Measurements from ENCODE around the gene VAMP2.
A peak's percentile ranks its signal among the peaks of the same experiment; 100 is the strongest.
"Not testable (repeated sequence)": the region's sequence is repeated elsewhere in the genome, so short reads cannot be mapped to it uniquely, and the experiment has no call there.

VAMP2 gene

DNA sequence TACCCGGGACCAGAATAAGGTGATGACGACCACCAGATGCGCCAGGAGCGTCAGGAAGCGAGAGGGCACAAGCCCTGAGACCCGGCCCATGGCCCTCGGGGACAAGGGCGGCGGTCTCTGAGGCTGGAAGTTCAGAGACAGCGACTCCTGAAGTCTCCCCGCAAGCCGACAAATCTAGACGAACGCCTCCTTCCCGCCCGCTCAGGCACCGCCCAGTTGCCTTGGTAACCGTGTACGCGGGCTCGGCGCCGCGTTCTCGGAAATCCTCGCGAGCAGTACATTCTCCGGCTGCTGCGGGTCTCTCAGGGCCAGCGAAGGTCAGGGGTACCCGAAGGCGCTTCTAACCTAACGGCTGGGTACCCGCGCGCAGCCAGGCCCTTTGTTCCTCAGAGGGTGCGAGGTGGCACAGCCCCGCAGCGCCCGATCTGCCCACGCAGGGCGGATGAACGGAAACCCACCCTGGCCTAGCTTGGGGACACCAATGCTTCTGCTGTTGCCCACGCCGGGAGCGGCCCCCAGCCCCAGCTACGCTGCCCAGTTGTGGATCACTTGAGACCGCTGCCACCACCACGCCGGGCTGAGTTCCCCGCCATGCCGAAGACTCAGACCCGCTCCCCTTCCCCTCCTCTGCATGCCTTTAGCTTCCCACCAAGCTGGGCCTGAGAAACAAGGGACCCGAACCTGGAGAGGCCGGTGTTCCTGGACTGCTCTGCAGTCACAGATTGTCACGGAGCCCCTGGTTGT is 13.6 kb upstream of the VAMP2 start, which contains the start of gene TMEM107:
Gene TMEM107 (minus strand): TSS at position 184 of the 744 bp plus-strand sequence. CDS start 94 bp downstream, at position 90.
- TF ChIP-seq, protein P1, sequence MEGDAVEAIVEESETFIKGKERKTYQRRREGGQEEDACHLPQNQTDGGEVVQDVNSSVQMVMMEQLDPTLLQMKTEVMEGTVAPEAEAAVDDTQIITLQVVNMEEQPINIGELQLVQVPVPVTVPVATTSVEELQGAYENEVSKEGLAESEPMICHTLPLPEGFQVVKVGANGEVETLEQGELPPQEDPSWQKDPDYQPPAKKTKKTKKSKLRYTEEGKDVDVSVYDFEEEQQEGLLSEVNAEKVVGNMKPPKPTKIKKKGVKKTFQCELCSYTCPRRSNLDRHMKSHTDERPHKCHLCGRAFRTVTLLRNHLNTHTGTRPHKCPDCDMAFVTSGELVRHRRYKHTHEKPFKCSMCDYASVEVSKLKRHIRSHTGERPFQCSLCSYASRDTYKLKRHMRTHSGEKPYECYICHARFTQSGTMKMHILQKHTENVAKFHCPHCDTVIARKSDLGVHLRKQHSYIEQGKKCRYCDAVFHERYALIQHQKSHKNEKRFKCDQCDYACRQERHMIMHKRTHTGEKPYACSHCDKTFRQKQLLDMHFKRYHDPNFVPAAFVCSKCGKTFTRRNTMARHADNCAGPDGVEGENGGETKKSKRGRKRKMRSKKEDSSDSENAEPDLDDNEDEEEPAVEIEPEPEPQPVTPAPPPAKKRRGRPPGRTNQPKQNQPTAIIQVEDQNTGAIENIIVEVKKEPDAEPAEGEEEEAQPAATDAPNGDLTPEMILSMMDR (IDR thresholded peaks at IDR 0.05; ENCODE audit: insufficient read depth, low read length, poor library complexity, severe bottlenecking), result peak; percentile 11
- Histone ChIP-seq H3K27me3 (replicated peaks; ENCODE audit: control insufficient read depth, insufficient read depth, low read length) (no peaks in the 10 kb centered on the region), H3K4me3 (replicated peaks; ENCODE audit: low read depth, low read length) (peak within 1 kb of the TSS; percentile 83), H3K36me3 (ENCODE audit: control insufficient read depth, insufficient read depth, low read length) (no peaks in the 10 kb centered on the region)
- peak; percentile 89 for DNase-seq (ENCODE audit: extremely low read depth, insufficient read length)

DNA sequence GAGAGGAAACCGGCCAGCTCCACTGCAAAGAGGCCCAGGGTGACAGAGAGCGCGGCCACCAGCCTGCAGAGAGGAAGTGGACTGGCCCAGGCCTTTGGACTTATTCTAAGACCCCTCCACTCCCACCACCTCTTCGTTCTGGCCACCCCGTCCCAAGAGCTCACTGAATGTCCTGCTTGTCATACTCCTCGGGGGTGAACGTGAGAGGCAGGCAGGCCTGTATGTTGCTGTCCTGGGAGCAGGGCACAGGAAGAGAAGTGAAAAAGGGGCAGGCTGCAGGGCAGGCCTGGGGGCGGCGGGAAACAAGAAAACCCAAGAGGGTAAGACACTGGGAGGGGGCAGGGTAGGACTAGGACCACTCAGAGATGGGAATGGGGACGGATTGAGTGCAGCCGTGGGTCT is 13.0 kb upstream of the VAMP2 start:
- TF ChIP-seq, protein P1 (IDR thresholded peaks at IDR 0.05; ENCODE audit: insufficient read depth, low read length, poor library complexity, severe bottlenecking), result no peak
- Histone ChIP-seq H3K36me3 (ENCODE audit: control insufficient read depth, insufficient read depth, low read length) (no peaks in the 10 kb centered on the region), H3K4me3 (replicated peaks; ENCODE audit: low read depth, low read length) (peak overlapping the region; percentile 83), H3K27me3 (replicated peaks; ENCODE audit: control insufficient read depth, insufficient read depth, low read length) (no peaks in the 10 kb centered on the region)
- DNase-seq (ENCODE audit: extremely low read depth, insufficient read length), result no peak

DNA sequence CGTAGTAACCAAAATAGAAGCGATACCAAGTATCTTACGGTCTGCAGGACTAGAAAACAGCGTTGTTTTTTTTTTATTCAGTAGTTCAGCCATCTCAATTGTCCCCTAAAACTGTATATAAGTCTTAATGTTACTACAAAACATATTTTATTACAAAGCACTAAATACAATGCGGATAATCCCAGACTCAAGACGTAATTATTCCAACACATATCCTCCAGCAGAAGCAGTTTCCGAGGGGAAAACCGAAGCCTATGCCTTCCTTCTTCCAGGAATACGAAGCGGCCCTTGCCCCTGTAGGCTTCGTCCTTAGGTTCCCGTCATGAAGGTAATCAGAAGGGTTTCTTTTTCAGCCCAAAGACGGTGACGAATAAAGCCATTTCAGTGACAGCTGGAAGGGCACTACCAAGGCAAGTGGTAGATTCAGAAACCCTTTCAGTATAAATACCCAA is 11.1 kb upstream of the VAMP2 start:
- Histone ChIP-seq H3K27me3 (replicated peaks; ENCODE audit: control insufficient read depth, insufficient read depth, low read length) (no peaks in the 10 kb centered on the region), H3K36me3 (ENCODE audit: control insufficient read depth, insufficient read depth, low read length) (no peaks in the 10 kb centered on the region), H3K4me3 (replicated peaks; ENCODE audit: low read depth, low read length) (peak overlapping the region; percentile 59)
- no peak for DNase-seq (ENCODE audit: extremely low read depth, insufficient read length)
- TF ChIP-seq, protein P1 (IDR thresholded peaks at IDR 0.05; ENCODE audit: insufficient read depth, low read length, poor library complexity, severe bottlenecking), result no peak

DNA sequence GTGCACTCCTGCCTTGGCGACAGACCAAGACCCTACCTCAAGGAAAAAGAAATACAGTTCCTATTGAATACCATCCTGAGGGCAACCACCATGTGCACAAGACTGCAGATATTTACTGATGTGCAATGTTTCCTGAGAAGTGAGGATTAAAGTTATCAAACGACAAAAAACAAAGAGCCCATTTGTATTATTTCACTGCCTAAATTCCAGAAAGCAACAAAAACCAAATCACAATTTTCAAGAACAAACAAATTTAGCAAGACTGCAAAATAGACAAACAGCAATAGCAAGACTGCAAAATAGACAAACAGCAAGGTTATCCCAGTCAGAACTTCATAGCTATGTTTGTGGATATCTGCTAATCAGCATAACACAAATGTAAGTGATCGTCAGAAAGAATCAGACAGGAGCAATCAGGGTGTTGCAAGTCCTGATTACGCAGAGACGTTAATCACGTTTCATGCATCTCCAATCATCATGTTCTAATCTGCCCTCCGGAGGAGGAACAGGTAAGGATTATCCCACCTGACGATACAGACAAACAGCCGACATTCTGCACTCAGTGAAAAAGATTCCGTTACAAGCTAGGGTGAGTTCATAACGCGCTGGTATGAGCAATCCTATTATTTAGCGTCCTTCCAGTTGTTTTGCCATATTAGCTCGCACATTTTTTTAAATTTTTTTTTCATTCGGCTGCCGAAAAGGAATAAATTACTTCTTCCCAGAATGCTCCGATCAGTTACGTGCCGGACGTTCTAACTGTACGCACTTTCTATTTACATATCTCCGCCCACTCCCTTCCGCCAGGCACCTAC is 10.5 kb upstream of the VAMP2 start:
- DNase-seq (ENCODE audit: extremely low read depth, insufficient read length), result peak; percentile 86
- no peaks in the 10 kb centered on the region for H3K27me3 ChIP-seq (replicated peaks; ENCODE audit: control insufficient read depth, insufficient read depth, low read length)
- peak overlapping the region; percentile 59 for H3K4me3 ChIP-seq (replicated peaks; ENCODE audit: low read depth, low read length)
- H3K36me3 ChIP-seq (ENCODE audit: control insufficient read depth, insufficient read depth, low read length), result no peaks in the 10 kb centered on the region
- TF ChIP-seq, protein P1 (IDR thresholded peaks at IDR 0.05; ENCODE audit: insufficient read depth, low read length, poor library complexity, severe bottlenecking), result no peak

DNA sequence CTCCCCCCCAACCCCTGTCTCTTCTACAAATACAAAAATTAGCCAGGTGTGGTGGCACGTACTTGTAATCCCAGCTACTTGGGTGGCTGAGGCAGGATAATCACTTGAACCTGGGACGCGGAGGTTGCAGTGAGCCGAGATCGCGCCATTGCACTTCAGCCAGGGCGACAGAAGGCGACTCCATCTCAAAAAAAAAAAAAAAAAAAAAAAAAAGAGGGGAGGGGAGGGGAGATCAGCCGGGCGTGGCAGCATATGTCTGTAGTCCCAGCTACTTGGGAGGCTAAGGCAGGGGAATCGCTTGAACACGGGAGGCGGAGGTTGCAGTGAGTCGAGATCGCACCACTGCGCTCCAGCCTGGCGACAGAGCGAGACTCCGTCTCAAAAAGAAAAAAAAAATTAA is 7.4 kb upstream of the VAMP2 start:
- not testable (repeated sequence) for H3K36me3 ChIP-seq (ENCODE audit: control insufficient read depth, insufficient read depth, low read length); H3K27me3 ChIP-seq (replicated peaks; ENCODE audit: control insufficient read depth, insufficient read depth, low read length); H3K4me3 ChIP-seq (replicated peaks; ENCODE audit: low read depth, low read length); DNase-seq (ENCODE audit: extremely low read depth, insufficient read length)

DNA sequence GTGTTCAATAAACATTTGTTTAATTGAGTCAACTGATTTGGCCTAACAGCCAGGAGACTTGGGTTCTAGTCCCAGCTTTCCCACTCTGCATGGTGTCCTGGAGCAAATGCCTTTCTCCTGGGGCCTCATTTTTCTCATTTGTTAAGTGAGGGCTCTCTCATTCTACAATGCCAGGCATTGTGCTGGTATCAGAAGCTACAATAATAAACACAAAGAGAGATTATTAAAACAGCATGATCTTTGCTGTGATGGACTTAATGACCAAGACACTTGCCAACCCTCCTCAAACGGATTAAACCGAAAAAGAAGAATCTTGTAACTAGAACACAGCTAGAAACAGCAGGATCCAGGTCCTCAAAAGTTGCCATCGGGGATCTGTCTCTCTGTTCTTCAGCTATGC is 4.8 kb upstream of the VAMP2 start:
- H3K4me3 ChIP-seq (replicated peaks; ENCODE audit: low read depth, low read length), result no peak overlapping the region
- H3K36me3 ChIP-seq (ENCODE audit: control insufficient read depth, insufficient read depth, low read length), result no peaks in the 10 kb centered on the region
- TF ChIP-seq, protein P1 (IDR thresholded peaks at IDR 0.05; ENCODE audit: insufficient read depth, low read length, poor library complexity, severe bottlenecking), result no peak
- H3K27me3 ChIP-seq (replicated peaks; ENCODE audit: control insufficient read depth, insufficient read depth, low read length), result no peaks in the 10 kb centered on the region
- DNase-seq (ENCODE audit: extremely low read depth, insufficient read length), result no peak
